NCI-H146 treated with DMSO at 0.1 percent for 48 hours (cell line): Measurements from ENCODE around the gene KIAA1191.
A peak's percentile ranks its signal among the peaks of the same experiment; 100 is the strongest.
"Not testable (repeated sequence)": the region's sequence is repeated elsewhere in the genome, so short reads cannot be mapped to it uniquely, and the experiment has no call there.

Source experiments
- DNase-seq: peaks from one replicate; lab custom pipeline; 2025; ENCODE audit not compliant: unreplicated experiment; lab: John Stamatoyannopoulos, UW

Gene KIAA1191, protein sequence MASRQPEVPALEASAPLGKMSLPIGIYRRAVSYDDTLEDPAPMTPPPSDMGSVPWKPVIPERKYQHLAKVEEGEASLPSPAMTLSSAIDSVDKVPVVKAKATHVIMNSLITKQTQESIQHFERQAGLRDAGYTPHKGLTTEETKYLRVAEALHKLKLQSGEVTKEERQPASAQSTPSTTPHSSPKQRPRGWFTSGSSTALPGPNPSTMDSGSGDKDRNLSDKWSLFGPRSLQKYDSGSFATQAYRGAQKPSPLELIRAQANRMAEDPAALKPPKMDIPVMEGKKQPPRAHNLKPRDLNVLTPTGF

DNA sequence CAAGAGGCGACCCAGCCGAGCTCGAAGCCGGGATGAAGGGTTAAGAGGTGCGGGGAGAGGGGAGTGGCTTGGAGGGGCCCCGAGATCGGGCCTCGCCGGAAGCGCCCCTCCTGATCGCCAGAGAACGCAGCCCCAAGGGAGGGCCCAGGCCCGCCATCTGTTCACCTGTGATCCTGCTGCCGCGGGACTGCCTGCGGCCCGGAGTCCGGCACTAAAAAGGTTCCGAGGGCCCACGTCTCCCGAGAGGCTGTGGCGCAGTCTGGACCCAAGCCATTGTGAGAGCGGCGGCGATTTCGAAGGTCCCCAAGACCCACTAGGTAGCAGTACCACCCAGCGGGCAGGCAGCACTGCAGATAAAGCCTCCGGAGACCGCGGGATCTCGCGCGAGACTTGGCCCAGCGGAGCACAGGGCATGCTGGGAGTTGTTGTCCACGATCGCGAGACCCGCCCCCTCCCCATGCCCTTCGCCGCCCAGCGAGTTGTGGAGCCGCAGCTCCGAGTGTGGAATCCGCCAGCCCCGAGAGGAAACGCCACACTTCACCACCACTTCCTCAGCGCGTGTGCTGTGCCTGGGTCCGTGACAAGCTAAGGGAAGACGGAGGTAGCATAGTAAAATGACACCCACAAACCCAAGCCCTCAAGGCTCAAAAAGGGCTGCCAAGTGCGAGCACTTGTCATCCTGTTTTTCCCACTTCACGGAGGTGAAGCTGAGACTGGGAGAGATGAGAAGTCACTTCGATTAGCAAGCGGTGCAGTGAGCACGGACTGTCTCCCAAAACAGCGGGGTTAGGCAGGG is at the start of gene KIAA1191:
TSS of gene KIAA1191 (minus strand) at position 328 of the 796 bp plus-strand sequence. CDS start 2,256 bp downstream, outside the sequence.
- DNase-seq: peak; percentile 17

DNA sequence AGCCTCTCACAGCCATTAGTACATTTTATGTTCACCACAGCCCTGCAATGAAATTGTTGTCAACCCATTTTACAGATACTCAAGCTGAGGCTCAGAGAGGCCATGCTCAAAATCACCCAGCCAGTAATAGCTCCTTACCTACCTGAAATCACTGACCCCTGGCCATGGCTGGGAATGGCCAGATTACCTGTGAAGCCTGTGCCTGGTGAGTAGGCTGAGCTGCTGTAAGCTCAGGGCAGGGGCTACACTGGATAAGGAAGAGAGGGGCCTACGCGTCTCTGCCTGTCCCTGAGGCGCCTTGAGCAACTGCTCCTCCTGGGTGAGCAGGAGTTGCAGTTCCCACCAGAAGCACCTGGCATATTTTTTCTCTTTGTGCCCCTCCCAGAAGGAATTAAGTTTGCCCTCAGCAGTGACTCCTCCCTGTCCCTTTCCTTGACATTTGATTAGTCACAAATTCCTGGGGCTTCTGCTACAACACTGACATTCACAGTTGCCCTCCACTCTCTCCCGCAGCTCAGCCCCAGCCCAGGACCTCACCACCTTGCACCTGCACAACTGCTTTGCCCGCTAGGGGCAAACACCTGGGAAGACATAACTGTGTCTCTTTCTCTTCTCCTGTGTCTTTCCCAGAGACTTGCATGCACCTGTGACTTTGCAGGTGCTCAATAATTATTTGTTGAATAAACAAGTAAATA is 49.1 kb upstream of the KIAA1191 start:
- DNase-seq: no peak

DNA sequence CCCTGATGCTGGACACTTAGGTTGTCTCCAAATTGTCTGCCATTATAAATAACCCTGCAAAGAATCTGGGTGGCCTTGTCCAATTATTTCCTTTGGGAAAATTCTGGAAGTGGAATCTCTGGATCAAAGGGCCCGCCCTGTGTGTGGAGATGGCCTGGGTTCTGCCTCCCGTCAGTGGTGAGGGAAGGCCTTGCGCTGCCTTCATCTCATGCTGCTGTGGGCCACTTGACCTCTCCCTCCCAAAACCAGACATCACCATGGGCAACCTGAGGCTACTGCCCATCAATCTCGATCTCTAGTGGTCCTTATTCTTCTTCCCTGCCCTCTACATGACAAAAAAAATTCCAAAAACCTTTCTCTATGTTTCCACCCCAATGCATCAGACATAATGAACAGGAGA is 48.2 kb upstream of the KIAA1191 start:
- DNase-seq: no peak

DNA sequence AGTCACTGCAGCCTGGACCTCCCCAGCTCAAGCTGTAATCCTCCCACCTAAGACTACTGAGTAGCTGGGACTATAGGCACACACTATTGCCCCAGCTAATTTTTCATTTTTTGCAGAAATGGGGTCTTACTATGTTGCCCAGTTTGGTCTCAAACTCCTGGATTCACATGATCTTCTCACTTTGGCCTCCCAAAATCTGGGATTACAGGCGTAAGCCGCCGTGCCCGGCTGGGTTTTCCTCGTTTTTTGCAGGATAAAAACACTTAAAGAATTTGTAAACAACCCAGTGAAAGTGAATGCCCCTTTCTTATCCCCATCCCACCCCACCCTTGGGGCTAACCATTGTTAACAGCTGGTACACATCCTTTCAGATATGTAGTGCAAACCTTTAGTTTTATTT is 47.0 kb upstream of the KIAA1191 start:
- DNase-seq: no peak

DNA sequence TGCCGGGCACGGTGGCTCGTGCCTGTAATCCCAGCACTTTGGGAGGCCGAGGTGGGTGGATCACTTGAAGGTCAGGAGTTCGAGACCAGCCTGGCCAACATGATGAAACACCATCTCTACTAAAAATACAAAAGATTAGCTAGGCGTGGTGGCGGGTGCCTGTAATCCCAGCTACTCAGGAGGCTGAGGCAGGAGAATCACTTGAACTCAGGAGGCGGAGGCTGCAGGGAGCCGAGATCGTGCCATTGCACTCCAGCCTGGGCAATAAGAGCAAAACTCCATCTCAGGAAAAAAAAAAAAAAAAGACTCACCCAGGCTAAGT is 46.6 kb upstream of the KIAA1191 start:
- DNase-seq: not testable (repeated sequence)

DNA sequence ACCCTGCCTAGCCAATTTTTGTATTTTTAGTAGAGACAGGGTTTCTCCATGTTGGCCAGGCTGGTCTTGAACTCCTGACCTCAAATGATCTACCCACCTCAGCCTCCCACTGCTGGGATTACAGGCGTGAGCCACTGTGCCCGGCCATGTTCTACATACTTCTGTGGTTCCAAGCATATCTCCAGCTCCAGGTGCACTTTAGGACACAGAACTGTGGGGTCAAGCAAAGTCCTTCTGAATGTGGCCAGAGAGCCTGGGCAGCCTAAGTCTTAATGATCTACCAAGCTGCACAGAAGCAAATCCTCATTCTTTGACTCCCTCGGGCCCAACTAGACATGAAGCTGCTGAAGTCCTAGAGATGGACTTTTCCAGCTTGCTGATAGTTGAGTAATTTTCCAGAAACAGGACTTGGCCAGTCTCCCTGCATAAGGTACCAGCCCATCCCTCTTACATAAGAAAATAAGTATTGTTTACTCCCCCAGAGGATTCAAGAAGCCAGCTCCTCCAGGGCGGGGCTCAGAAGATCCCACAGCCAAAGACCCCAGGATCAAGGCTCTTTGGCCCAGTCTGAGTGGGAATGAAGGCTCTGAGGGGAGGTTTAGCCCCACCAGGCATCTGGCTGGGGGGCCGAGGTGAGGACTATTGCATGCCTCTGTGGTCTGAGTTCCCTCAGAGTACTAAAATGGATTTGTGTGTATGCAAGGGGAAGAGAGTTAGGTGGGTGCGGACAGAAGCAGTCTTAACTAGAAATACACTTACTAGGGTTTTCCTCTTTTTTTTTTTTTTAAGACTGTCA is 46.1 kb upstream of the KIAA1191 start:
- DNase-seq: no peak

DNA sequence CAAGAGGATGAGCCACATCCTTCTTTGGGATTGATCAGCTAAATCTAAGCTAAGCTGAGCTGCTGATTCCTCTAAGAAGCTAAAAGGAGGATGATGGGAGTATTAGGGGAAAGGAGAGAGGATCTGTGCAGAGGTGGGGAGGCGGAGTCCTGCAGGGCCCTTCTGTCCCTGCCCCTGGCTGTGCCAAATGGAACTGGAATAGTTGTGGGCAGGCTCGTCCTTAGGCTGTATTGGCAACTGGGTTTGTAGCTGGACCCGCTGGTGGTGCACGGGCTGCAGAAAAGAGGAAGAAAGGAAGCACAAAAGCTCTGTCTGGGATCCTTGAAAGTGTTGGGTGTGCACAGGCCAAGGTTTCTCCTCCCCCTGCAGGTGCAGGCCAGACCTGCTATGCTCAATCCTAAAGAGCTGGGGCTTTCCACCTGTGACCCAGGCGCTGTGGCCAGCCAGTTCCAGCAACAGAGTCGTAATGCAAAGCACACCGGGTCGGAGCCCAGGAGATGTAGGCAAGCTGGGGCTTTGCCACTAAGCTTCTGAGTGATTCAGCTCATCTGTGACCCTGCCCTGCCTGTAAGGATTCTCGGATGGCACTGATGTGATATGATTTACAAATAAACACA is 45.0 kb upstream of the KIAA1191 start:
- DNase-seq: no peak

DNA sequence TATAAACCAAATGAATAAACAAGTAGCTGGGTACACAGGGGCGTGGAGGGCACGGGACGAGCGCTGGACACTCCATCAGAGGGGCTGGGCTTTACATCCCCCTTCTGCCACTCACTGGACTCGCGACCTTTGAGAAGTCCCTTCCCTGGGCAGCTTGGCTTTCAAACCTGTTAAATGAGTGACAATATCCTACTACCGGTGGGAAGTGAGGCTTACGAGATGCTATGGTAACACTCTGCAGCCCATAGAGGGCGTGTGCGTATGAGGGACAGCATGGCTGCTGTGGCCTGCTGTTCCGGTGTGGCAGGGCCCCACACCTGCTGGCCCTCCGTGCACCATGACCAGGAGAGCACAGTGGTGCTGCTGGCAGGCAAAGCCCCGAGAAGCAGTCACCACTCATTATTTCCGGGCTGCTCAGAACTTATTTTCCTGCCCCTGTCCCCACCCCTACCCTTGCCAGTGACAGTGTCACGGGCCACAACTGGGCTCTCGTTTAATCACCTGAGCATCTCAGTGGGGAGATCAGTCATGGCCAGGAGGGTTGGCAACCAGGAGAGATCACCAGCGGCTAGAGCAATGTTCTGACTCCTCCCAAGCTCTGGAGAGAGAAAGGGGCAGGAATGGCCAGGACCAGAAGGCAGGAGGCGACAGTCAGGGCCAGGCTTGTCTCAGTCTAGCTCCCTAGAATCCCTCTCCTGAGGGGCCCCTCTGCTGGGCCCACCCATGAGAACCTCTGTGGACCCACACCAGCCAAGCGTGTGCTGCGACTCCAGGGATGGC is 44.3 kb upstream of the KIAA1191 start:
- no peak for DNase-seq

DNA sequence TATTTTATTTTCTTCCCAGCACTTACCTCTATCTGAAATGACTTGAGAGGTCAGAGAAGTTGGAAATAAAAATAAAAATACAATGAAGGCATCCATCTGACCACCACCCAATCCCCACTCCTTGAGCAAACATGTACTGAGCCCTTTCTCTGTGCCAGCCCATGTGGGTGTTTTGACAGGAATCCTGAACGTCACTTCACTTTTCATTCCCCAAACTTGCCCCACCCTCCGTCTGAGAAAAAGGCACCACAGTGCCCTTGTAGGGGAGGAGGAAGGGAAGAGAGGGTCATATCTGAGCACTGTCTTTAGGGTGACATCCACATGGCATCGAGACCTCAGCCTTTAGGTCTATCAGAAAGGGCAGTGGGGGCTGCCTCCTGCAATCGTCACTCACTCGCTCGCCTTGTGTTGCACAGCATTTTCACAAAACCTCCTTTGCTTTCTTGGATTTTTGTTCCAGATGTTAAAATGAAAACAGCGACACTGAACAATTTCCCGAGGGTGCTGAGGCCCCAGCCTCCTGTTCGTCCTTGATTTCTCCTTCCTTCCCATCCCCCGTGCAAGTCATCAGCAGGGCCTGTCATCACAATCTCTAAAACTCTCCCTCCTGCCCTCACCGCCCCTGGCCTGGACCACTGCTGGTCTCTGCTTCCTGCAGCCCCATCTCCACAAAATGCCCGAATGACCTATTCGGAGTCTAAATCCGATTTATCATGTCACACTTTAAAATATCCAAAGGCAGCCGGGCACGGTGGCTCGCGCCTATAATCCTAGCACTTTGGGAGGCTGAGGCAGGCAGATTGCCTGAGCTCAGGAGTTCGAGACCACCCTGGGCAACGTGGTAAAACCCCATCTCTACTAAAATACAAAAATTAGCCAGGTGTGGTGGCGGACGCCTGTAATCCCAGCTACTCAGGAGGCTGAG is 40.0 kb upstream of the KIAA1191 start:
- DNase-seq: no peak

DNA sequence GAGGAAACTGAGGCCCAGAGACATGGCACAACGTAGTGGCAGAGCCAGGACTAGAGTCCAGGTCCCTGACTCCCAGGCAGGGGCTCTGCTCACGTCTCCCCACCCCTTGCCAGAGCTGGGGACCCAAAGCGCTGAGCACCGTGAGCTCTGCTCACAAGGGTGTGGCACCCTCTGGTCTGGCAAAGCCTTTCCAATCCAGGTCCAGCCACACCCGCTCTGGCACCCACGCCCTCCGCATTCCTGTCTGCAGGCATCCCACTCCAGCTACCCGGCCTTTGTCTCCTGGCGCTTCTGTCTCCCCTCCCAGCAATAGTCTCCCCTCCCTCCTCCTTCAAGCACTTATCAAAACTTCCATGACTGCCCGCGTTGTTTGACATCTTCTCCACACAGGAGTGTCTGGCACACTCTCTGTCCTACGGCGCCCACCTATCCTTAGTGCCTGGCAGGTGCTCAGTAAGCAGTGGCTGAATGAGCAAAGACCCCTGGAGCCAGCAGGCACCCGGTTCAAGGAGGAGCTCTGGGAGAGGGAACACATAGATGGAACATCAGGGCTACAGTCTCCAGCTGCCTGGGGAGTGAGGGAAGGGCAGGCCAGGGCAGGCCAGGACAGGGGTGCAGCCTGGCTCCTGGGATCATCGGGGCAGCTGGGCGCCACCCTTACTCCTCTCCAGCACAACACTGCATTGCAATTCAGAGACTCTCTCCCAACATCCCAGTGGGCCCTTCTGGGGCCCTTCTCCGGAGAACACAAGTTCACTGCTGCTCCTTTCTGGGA is 39.0 kb upstream of the KIAA1191 start:
- DNase-seq: no peak

DNA sequence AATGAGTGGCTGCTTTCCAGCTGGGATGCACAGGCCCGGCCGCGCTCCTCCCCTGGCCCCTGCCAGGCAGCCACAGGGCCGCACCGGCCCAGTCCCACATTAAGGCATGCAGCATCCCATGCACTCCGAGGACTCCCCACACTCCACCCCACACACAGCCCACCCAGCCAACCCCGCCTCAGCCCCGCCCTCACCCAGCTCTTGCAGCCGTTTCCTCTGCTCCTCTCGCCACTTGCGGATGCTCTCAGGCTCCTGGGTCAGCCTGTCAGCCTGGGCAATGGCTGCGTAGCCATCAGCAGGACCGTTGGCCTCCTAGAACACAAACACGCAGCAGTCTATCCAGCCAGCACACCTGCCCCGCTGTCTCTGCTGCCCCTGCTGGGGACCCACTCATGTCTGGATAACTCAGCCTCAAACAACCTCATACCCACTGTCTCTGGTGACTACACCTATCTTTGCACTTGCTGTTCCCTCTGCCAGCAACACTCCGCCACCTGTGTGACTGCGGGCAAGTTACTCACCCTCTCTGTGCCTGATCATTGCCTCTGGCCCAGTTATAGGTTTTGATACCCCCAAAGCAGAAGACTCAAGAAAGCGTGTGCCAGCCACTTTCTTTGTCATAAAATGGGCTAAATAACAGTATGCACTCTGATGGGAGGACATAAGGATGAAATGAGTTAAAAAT is 36.3 kb upstream of the KIAA1191 start:
- no peak for DNase-seq

DNA sequence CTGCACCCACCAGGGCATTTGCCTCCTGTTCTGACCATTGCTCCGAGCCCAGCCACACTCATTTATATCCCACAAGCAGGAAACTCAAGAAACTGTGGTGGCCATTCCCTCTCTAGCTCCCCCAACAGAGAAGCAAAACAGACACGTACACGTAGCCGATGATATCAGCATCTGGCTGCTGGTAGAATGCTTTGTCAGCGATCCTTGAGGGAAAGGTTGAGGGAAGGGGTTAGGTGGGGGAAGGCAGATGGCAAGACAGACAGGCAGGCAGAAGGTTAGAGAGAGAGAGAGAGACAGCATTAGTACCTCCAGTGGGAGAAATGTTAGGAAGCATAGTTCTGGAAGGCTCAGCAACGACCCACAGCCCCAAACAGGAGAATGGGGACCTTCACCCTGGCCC is 34.8 kb upstream of the KIAA1191 start:
- no peak for DNase-seq

DNA sequence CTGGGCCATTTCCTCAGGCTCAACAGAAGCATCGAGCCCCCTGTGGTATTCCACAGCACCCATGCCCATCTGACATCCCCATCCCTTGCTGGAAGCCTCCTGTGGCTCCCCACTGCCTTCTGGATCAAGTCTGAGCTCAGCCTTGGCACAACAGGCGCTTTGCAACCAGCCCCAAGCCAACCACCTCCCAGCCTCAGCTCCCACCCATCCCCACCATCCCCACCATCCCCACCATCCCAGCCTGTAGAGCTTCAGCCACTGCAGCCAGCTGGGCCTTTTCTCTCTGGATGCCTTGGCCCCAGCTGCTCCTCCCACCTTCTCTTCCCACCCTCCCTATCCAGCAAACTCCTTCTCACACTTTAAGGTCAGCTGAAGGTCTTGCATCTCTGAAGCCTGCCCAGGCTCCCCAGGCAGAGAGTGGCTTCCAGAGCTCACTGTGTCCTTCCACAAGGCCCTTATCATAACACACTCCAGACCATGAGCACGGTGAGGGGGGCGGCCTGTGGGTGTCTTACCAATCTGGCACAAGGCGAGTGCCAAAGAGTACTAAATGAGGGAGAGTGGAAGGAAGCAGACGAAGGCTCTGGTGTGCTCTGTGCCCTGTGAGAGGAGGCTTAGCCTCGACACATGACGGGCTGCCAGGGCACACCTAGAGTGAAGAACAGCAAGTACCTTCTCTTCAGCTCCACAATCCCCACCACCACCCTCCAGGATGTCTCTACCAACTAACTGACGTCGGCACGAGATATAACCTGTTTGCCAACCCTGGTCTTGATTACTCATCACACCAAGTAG is 33.5 kb upstream of the KIAA1191 start:
- no peak for DNase-seq

DNA sequence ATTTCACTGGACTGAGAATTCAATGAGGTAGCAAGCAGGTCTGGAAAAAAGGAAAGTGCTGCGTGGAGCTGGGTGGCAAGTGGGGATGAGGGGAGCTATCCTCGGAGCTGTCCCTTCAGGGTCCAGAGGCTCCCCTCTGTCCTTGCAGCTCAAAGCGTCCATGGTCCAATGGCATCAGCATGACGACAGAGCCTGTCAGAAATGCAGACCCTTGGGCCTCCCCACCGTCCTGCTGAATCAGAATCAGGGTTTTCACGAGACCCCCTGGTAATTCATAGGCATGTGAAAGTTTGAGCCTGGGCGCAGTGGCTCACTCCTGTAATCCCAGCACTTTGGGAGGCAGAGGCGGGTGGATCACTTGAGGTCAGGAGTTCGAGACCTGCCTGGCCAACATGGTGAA is 32.5 kb upstream of the KIAA1191 start:
- no peak for DNase-seq

DNA sequence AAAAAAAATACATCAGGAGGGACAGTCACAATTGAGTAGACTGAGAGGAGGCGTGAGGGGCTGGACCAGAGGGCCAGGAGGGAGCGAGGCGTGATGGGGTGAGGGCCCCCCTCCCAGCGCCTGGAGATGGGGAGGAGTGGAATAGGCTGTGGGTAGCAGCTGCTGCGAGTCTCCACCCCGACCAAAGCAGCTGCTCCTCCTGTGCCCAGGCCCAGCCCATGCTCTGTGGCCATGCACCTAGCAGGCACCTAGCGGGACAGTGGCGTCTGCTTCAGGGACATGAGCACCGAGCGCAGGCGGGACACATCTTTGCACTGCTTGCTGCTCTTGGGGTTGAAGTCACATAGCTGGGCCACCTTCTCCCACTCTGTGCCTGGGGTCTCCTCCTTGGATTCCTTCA is 31.0 kb upstream of the KIAA1191 start:
- DNase-seq: no peak

DNA sequence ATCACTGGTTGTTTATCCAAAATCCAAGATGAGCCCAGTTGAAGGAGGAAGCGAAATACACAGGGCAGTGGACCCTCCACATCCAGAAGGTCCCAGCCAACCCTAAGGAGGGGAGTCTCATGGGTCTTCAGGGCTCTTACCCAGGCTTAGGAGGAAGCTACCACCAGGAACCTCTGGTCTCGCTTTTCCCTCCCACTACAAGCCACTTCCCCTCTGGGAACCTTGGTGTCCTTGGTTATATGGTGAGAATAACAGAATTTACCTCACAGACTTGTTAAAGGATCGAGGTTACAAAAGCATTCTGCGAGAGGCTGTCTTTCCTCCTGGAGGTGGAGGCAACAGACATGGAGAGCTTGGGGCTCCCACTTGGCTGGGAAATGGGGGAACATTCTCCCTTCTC is 30.4 kb upstream of the KIAA1191 start:
- DNase-seq: no peak

DNA sequence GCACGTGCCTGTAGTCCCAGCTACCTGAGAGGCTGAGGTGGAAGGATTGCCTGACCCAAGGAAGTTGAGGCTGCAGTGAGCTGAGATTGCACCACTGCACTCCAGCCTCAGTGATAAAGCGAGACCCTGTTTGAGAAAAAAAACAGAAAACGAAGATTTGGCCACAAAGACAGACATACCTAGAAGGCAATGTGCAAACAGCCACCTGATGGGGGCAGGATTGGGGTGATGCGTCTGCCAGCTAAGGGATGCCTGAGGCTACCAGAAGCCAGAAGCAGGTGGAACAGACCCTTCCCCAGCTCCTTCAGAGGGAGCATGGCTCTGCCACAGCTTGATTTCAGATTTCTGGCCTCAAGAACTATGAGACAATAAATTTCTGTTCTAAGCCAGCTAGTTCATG is 29.9 kb upstream of the KIAA1191 start:
- DNase-seq: no peak
